Upper lobe of left lung (tissue), 6 donors: ENCODE data around the gene PIK3R2. TPM values are rescaled to one million over a fixed set of nuclear protein-coding genes. Genes with fewer than 3 reads are reported as not detected.

Experiments used
- ATAC-seq, 2 donors: fragments of 200-7000 bp; cut with Tn5 transposase; one replicate each; pipeline ENCODE4 v1.9.1; 2022; ENCODE audit warnings: mild to moderate bottlenecking in 2 of 2, moderate library complexity in 2 of 2; ENCODE audit not compliant: low FRiP score in 2 of 2
- DNase-seq, 2 donors: peaks; one replicate each; pipeline ENCODE4 v3.0.0-alpha.2; 2019 to 2020
- H3K27ac ChIP-seq, 4 donors: fragments of 200-600 bp; sonication (generic); one replicate each; pipeline ENCODE4 v1.5.1; 2016 to 2019
- H3K27me3 ChIP-seq, 4 donors: fragments of 200-600 bp; sonication (generic); one replicate each; pipeline ENCODE4 v1.5.1; 2017 to 2019
- H3K36me3 ChIP-seq, 4 donors: fragments of 200-600 bp; sonication (generic); one replicate each; pipeline ENCODE4 v1.5.1; 2016 to 2019
- H3K4me1 ChIP-seq, 4 donors: fragments of 200-600 bp; sonication (generic); one replicate each; pipeline ENCODE4 v1.5.1; 2018 to 2019
- H3K4me3 ChIP-seq, 4 donors: fragments of 200-600 bp; sonication (generic); one replicate each; pipeline ENCODE4 v1.5.1; 2017 to 2019; ENCODE audit warnings: mild to moderate bottlenecking in 2 of 4, moderate library complexity in 1 of 4
- H3K9me3 ChIP-seq, 4 donors: fragments of 200-600 bp; sonication (generic); one replicate each; pipeline ENCODE4 v1.5.1; 2018 to 2019
- CTCF ChIP-seq, 6 experiments: fragments of 450-650 bp in 4 of 6; fragments of 200-600 bp in 2 of 6; sonication (generic) in 2 of 6; IDR thresholded peaks; one replicate each; pipeline ENCODE4 v1.5.1; 2016 to 2019; ENCODE audit warnings: antibody characterized with exemption in 6 of 6
- EP300 ChIP-seq, 4 donors: sonication (generic); formaldehyde crosslinking; IDR thresholded peaks; one replicate each; pipeline ENCODE4 v1.5.1; 2017; ENCODE audit warnings: antibody characterized with exemption in 4 of 4, control low read depth in 2 of 4
- POLR2A ChIP-seq, 4 donors: fragments of 450-650 bp; IDR thresholded peaks; one replicate each; pipeline ENCODE4 v1.5.1; 2016 to 2017; ENCODE audit warnings: antibody characterized with exemption in 4 of 4, mild to moderate bottlenecking in 2 of 4
- POLR2AphosphoS5 ChIP-seq, 2 donors: sonication (generic); formaldehyde crosslinking; IDR thresholded peaks; one replicate each; pipeline ENCODE4 v1.5.1; 2017; ENCODE audit warnings: antibody characterized with exemption in 2 of 2
- WGBS, 2 donors: methylation state at CpG; one replicate each; pipeline ENCODE4 v1.1.5; 2017 to 2018; 5-methylcytosine and 5-hydroxymethylcytosine counted together
- total RNA-seq, 6 donors: library from RNA; depleted of rRNA in 4 of 6; stranded (reverse); fragments of >200 nt in 4 of 6; gene quantifications; one replicate each; pipeline versions ENCODE4 v1.1.0 to v1.2.1, GENCODE V29; 2016 to 2021
- donor health status: DM: no; HTN: no; CAD: no; lungs with moderate emphysema.
- donor health status: DM: no; HTN: yes; CAD: no; lungs with severe emphysema.

PIK3R2 gene
- total RNA-seq, 6 donors from 2014 or later, result 11.0 to 65.1 (median 30.3) TPM

- WGBS, 2 donors, result 21 to 40% methylated on average over 10 to 14 of the region's 14 CpGs
- no peak for TF ChIP-seq POLR2AphosphoS5 (IDR thresholded peaks at IDR 0.05)
- TF ChIP-seq POLR2A (IDR thresholded peaks at IDR 0.05), result no peak
- TF ChIP-seq CTCF (IDR thresholded peaks at IDR 0.05), result no peak
- no peak for TF ChIP-seq EP300 (IDR thresholded peaks at IDR 0.05)
- no peak for DNase-seq
- H3K27me3 ChIP-seq, result no peaks in the 10 kb centered on the region
- peak overlapping the region; percentile 52 to 82 (median 64) for H3K27ac ChIP-seq
- H3K4me3 ChIP-seq, result peak overlapping the region in 3 of 4 donors; percentile 80 to 88 (median 81)
- peaks cover 16 to 26% (median 19%) of the 10 kb centered on the region in 4 donors for H3K4me1 ChIP-seq
- peaks cover 0 to 17% (median 11%) of the 10 kb centered on the region in 4 donors for H3K36me3 ChIP-seq
- no peaks in the 10 kb centered on the region for H3K9me3 ChIP-seq
- no peak for ATAC-seq
Measured at GRCh38 chr19:18118420-18119012, 34.4 kb upstream of the PIK3R2 start.

GRCh38 chr19:18119013-18119716 is 33.8 kb upstream of the PIK3R2 start:
- no peak for DNase-seq
- peaks cover 16 to 26% (median 19%) of the 10 kb centered on the region in 4 donors for H3K4me1 ChIP-seq
- ATAC-seq, result no peak
- peak overlapping the region; percentile 6 to 82 (median 35) for H3K27ac ChIP-seq
- peaks cover 0 to 22% (median 17%) of the 10 kb centered on the region in 4 donors for H3K36me3 ChIP-seq
- H3K27me3 ChIP-seq, result no peaks in the 10 kb centered on the region
- H3K4me3 ChIP-seq, result peak overlapping the region in 3 of 4 donors; percentile 1 to 88 (median 80)
- H3K9me3 ChIP-seq, result no peaks in the 10 kb centered on the region
- TF ChIP-seq EP300 (IDR thresholded peaks at IDR 0.05) (no peak), POLR2AphosphoS5 (IDR thresholded peaks at IDR 0.05) (no peak), POLR2A (IDR thresholded peaks at IDR 0.05) (no peak), CTCF (IDR thresholded peaks at IDR 0.05) (no peak)
- 23 to 30% methylated on average over 10 to 13 of the region's 13 CpGs for WGBS, 2 donors

- H3K9me3 ChIP-seq, result no peaks in the 10 kb centered on the region
- DNase-seq (no peak), ATAC-seq (no peak)
- H3K4me1 ChIP-seq, result peaks cover 16 to 26% (median 19%) of the 10 kb centered on the region in 4 donors
- TF ChIP-seq EP300 (IDR thresholded peaks at IDR 0.05) (no peak), POLR2AphosphoS5 (IDR thresholded peaks at IDR 0.05) (no peak), CTCF (IDR thresholded peaks at IDR 0.05) (no peak), POLR2A (IDR thresholded peaks at IDR 0.05) (no peak)
- WGBS, 2 donors, result 80 to 90% methylated on average over 14 of the region's 14 CpGs
- no peaks in the 10 kb centered on the region for H3K27me3 ChIP-seq
- H3K36me3 ChIP-seq, result peaks cover 0 to 26% (median 22%) of the 10 kb centered on the region in 4 donors
- H3K4me3 ChIP-seq, result peak overlapping the region in 2 of 4 donors; percentile 80 to 88
- H3K27ac ChIP-seq, result peak overlapping the region in 2 of 4 donors; percentile 6 to 18
Measured at GRCh38 chr19:18119717-18120105, 33.3 kb upstream of the PIK3R2 start.

- H3K27me3 ChIP-seq, result no peaks in the 10 kb centered on the region
- TF ChIP-seq POLR2A (IDR thresholded peaks at IDR 0.05) (no peak), CTCF (IDR thresholded peaks at IDR 0.05) (no peak)
- H3K4me3 ChIP-seq, result no peak overlapping the region
- H3K36me3 ChIP-seq, result peaks cover 0 to 26% (median 23%) of the 10 kb centered on the region in 4 donors
- no peaks in the 10 kb centered on the region for H3K9me3 ChIP-seq
- ATAC-seq (no peak), DNase-seq (no peak)
- WGBS, 2 donors, result 73 to 77% methylated on average over 1 of the region's 1 CpG
- peaks cover 16 to 26% (median 19%) of the 10 kb centered on the region in 4 donors for H3K4me1 ChIP-seq
- no peak overlapping the region for H3K27ac ChIP-seq
Measured at GRCh38 chr19:18120127-18120526, 32.8 kb upstream of the PIK3R2 start.
